MG63 (cell line): Measurements from ENCODE around the gene SLC15A3. TPM values are rescaled to one million over a fixed set of nuclear protein-coding genes. Genes with fewer than 3 reads are reported as not detected.

Source experiments
- DNase-seq: peaks from one replicate; pipeline ENCODE4 v3.0.0-alpha.2; 2020
- H3K27me3 ChIP-seq: fragments of 250-450 bp; sonication (Bioruptor Pico); 2 replicates; pipeline ENCODE4 v1.5.1; 2020; ENCODE audit warnings: mild to moderate bottlenecking, moderate library complexity
- H3K36me3 ChIP-seq: fragments of 250-450 bp; sonication (Bioruptor Pico); 2 replicates; pipeline ENCODE4 v1.5.1; 2020; ENCODE audit warnings: mild to moderate bottlenecking, moderate library complexity
- H3K4me3 ChIP-seq: fragments of 250-450 bp; sonication (Bioruptor Pico); 2 replicates; pipeline ENCODE4 v1.5.1; 2020; ENCODE audit warnings: mild to moderate bottlenecking, moderate library complexity
- H3K9me3 ChIP-seq: fragments of 250-450 bp; sonication (Bioruptor Pico); 2 replicates; pipeline ENCODE4 v1.5.1; 2020; ENCODE audit warnings: mild to moderate bottlenecking, moderate library complexity
- total RNA-seq: library from RNA; depleted of rRNA; stranded (reverse); fragments of >200 nt; shearing (Covaris generic); gene quantifications from 2 replicates; pipeline ENCODE4 v1.2.3, GENCODE V29; 2014; ENCODE audit warnings: low replicate concordance

Gene SLC15A3
- total RNA-seq, 1 experiment from 2014 or later: not detected

DNA sequence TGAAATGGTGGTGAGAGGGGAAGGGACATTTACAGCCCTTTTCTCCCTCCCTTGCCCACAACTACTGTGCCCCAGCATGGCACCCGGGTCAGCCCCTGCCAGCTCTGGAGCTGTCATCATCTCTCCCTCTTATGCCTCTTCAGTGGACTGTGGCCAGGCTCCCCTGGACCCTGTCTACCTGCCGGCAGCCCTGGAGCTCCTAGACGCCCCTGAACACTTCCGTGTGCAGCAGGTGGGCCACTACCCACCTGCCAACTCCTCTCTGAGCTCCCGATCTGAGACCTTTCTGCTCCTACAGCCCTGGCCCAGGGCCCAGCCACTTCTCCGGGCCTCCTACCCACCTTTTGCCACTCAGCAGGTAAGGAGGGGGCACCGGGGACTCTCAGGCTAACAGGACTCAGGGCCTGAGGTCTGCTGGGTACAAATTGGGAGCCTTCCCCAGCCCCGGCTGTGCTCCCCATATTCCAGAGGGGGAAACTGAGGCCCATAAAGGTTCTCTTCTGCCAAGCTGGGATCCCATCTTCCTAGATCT lies 24.8 kb downstream of the SLC15A3 start:
- no peak for DNase-seq
- Histone ChIP-seq H3K27me3 (no peaks in the 10 kb centered on the region), H3K36me3 (no peaks in the 10 kb centered on the region; the same call in 1 of the 2 replicates), H3K9me3 (no peaks in the 10 kb centered on the region), H3K4me3 (no peak overlapping the region)

GRCh38 chr11:60926500-60926899 lies 25.5 kb downstream of the SLC15A3 start:
- DNase-seq: no peak
- H3K27me3 ChIP-seq: no peaks in the 10 kb centered on the region
- no peaks in the 10 kb centered on the region; the same call in 1 of the 2 replicates for H3K36me3 ChIP-seq
- H3K9me3 ChIP-seq: no peaks in the 10 kb centered on the region
- H3K4me3 ChIP-seq: no peak overlapping the region

GRCh38 chr11:60925868-60926267 lies 26.1 kb downstream of the SLC15A3 start:
- Histone ChIP-seq H3K27me3 (no peaks in the 10 kb centered on the region), H3K4me3 (no peak overlapping the region), H3K9me3 (no peaks in the 10 kb centered on the region), H3K36me3 (peaks cover under 1% of the 10 kb centered on the region)
- peak; percentile 39 for DNase-seq

GRCh38 chr11:60924906-60925853 lies 26.8 kb downstream of the SLC15A3 start:
- no peaks in the 10 kb centered on the region for H3K9me3 ChIP-seq
- H3K27me3 ChIP-seq: no peaks in the 10 kb centered on the region
- H3K4me3 ChIP-seq: peak overlapping the region; percentile 51
- DNase-seq: no peak
- peaks cover 8% of the 10 kb centered on the region for H3K36me3 ChIP-seq

DNA sequence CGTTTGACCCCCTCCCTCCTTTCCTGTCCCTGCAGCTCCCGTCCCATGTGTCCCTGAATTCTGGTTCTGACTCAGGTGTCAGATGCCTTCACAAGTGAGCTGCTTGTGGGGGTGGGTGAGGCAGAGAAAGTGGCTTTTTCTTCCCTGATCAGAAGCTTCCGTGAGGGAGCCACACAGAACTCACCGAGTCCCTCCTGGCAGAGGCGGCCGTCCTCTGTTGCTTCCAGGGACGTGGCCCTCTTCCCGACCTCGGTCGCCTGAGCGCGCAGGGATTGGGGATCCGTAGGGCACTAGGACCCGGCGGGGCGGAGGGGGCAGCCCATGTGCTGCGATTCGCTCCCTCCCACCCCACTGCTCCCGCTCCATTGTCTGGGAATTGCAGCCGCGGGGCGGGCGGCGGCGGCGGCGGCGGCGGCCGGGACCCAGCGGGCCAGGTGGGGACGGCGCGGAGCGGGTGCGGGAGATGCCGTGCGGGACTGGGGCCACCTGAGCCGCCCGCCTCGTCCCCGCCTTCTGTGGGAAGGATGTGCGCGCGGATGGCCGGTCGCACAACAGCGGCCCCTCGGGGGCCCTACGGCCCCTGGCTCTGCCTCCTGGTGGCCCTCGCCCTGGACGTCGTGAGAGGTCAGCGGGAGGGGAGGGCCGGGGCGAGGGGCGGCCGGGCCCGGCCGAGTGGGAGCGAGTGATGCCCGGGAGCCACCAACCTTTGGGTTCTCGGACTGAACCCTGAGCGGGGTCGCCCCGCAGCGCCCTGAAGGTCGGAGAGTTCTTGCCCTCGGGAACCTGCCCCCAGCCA lies 27.7 kb downstream of the SLC15A3 start, which contains the start of gene TMEM132A:
TMEM132A (plus strand) TSS at position 351 of the 796 bp plus-strand sequence; CDS start at position 525, 174 bp downstream.
- no peaks in the 10 kb centered on the region for H3K27me3 ChIP-seq
- no peaks in the 10 kb centered on the region for H3K9me3 ChIP-seq
- DNase-seq: peak; percentile 75
- peak within 1 kb of the TSS; percentile 51 for H3K4me3 ChIP-seq
- H3K36me3 ChIP-seq: peaks cover 12% of the 10 kb centered on the region

GRCh38 chr11:60923800-60924109 lies 28.2 kb downstream of the SLC15A3 start:
- Histone ChIP-seq H3K4me3 (peak overlapping the region; percentile 51), H3K36me3 (peaks cover 12% of the 10 kb centered on the region), H3K9me3 (no peaks in the 10 kb centered on the region), H3K27me3 (no peaks in the 10 kb centered on the region)
- DNase-seq: no peak

DNA sequence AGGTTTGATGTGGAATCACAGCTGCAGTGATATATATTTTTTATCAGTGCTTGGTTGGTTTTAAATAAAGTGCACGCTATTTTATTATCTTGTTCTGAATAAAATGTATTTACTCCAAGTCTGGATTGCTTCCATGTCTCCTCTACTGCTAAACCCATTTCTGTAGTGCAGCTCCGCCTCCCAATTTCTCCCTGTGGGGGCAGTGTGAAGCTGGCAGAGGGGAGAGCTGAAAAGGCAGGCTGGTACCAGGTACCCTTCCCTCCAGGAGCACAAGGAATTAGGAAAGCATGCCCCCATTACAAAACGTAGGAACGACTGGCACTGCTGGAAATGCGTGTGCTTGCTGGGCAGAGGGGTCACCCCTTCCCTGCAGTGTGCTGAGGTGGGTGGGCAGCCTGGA lies 28.6 kb downstream of the SLC15A3 start:
- H3K27me3 ChIP-seq: no peaks in the 10 kb centered on the region
- DNase-seq: no peak
- H3K9me3 ChIP-seq: no peaks in the 10 kb centered on the region
- no peak overlapping the region for H3K4me3 ChIP-seq
- peaks cover 12% of the 10 kb centered on the region for H3K36me3 ChIP-seq

GRCh38 chr11:60922906-60923305 lies 29.1 kb downstream of the SLC15A3 start:
- H3K27me3 ChIP-seq: no peaks in the 10 kb centered on the region
- no peak for DNase-seq
- H3K36me3 ChIP-seq: peaks cover 12% of the 10 kb centered on the region
- H3K4me3 ChIP-seq: no peak overlapping the region
- no peaks in the 10 kb centered on the region for H3K9me3 ChIP-seq

GRCh38 chr11:60921777-60922335 lies 30.1 kb downstream of the SLC15A3 start:
- Histone ChIP-seq H3K36me3 (peaks cover 15% of the 10 kb centered on the region), H3K9me3 (no peaks in the 10 kb centered on the region), H3K4me3 (no peak overlapping the region), H3K27me3 (no peaks in the 10 kb centered on the region)
- DNase-seq: no peak

DNA sequence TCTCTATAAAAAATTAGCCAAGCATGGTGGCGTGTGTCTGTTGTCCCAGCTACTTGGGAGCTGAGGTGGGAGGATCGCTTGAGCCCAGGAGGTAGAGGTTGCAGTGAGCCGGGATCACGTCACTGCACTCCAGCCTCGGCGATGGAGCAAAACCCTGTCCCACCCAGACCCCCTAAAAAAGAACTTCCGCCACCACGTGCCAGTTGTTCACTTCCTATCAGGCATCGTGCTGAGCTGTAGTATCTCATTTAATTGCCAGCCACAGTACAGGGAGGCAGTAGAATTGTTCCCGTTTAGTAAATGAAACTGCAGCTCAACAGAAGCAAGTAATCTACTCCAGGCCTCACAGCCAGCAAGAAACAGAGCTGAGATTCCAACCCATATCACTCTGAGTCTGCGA lies 30.7 kb downstream of the SLC15A3 start:
- Histone ChIP-seq H3K4me3 (no peak overlapping the region), H3K36me3 (peaks cover 15% of the 10 kb centered on the region), H3K27me3 (no peaks in the 10 kb centered on the region), H3K9me3 (no peaks in the 10 kb centered on the region)
- DNase-seq: no peak

- peaks cover 20% of the 10 kb centered on the region for H3K36me3 ChIP-seq
- H3K4me3 ChIP-seq: no peak overlapping the region
- no peaks in the 10 kb centered on the region for H3K27me3 ChIP-seq
- H3K9me3 ChIP-seq: no peaks in the 10 kb centered on the region
- DNase-seq: no peak
These were observed 32.0 kb downstream of the SLC15A3 start for GRCh38 chr11:60919956-60920355.

- Histone ChIP-seq H3K27me3 (no peaks in the 10 kb centered on the region), H3K36me3 (peaks cover 20% of the 10 kb centered on the region)
These were observed 32.7 kb downstream of the SLC15A3 start for GRCh38 chr11:60919320-60919719.

GRCh38 chr11:60918939-60919265 lies 33.1 kb downstream of the SLC15A3 start:
- Histone ChIP-seq H3K9me3 (no peaks in the 10 kb centered on the region), H3K4me3 (no peak overlapping the region), H3K27me3 (no peaks in the 10 kb centered on the region), H3K36me3 (peaks cover 20% of the 10 kb centered on the region)
- DNase-seq: no peak

More at GRCh38 chr11:60919320-60919719, 32.7 kb downstream of the SLC15A3 start:
- H3K9me3 ChIP-seq: no peaks in the 10 kb centered on the region
- DNase-seq: no peak
- no peak overlapping the region for H3K4me3 ChIP-seq

DNA sequence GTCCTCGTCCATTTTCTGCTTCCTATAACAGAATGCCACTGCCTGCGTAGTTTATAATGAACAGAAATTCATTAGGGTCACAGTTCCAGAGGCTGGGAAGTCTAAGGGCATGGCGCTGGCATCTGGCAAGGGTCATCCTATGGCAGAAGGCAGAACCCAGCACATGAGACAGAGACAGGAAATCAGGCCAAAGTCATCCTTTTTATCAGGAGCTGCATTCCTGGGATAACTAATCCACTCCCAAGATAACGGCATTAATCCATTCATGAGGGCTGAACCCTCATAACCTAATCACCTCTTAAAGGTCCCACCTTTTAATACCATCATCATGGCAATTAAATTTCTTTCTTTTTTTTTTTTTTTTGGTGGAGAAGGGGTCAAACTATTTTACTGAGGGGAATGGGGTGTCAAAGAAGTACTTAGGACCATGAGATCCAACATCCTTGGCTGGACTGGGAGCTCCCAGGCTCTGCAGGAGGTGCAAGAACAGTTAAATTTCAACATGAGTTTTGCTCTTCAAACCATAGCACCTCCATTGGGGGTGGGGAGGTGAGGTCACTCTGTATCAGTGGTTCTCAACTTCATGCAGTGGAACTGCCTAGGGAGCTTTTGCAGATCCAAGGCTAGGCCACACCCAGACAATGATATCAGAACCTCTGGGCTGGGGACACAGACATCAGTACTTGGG lies 33.6 kb downstream of the SLC15A3 start:
- no peak for DNase-seq
- Histone ChIP-seq H3K4me3 (no peak overlapping the region), H3K9me3 (no peaks in the 10 kb centered on the region), H3K36me3 (peaks cover 20% of the 10 kb centered on the region), H3K27me3 (no peaks in the 10 kb centered on the region)

DNA sequence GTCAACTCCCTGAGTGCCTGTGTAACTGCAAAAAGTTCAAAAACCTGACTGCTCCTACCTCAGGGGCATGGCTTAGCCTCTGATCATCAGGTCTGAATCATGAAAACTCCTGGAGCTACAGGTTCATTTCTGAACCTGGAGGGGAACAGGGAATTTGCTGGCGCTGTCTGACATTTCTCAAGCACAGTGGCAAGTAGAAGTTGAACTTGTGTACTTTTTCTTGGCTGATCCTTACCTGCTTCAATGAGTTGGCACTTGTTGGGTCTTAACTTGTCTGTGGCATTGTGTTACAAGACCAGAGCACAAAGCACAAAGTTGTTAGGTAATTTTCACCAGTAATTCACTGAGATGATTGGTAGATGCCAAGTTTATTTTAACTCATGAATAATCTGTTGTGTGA lies 34.7 kb downstream of the SLC15A3 start:
- H3K4me3 ChIP-seq: no peak overlapping the region
- no peak for DNase-seq
- no peaks in the 10 kb centered on the region for H3K27me3 ChIP-seq

GRCh38 chr11:60916669-60917206 lies 35.2 kb downstream of the SLC15A3 start:
- Histone ChIP-seq H3K4me3 (no peak overlapping the region), H3K9me3 (no peaks in the 10 kb centered on the region), H3K36me3 (peaks cover 20% of the 10 kb centered on the region), H3K27me3 (no peaks in the 10 kb centered on the region)
- no peak for DNase-seq

More for the DNA sequence above, 34.7 kb downstream of the SLC15A3 start:
- peaks cover 20% of the 10 kb centered on the region for H3K36me3 ChIP-seq
- H3K9me3 ChIP-seq: no peaks in the 10 kb centered on the region
